Upper lobe of left lung (tissue), 6 donors: ENCODE data around the gene DEPDC5. TPM values are rescaled to one million over a fixed set of nuclear protein-coding genes. Genes with fewer than 3 reads are reported as not detected.
"Not testable (repeated sequence)": the region's sequence is repeated elsewhere in the genome, so short reads cannot be mapped to it uniquely, and the experiment has no call there.

Source experiments
- ATAC-seq, 2 donors: fragments of 200-7000 bp; cut with Tn5 transposase; one replicate each; pipeline ENCODE4 v1.9.1; 2022; ENCODE audit warnings: mild to moderate bottlenecking in 2 of 2, moderate library complexity in 2 of 2; ENCODE audit not compliant: low FRiP score in 2 of 2
- DNase-seq, 2 donors: peaks; one replicate each; pipeline ENCODE4 v3.0.0-alpha.2; 2019 to 2020
- H3K27ac ChIP-seq, 4 donors: fragments of 200-600 bp; sonication (generic); one replicate each; pipeline ENCODE4 v1.5.1; 2016 to 2019
- H3K27me3 ChIP-seq, 4 donors: fragments of 200-600 bp; sonication (generic); one replicate each; pipeline ENCODE4 v1.5.1; 2017 to 2019
- H3K36me3 ChIP-seq, 4 donors: fragments of 200-600 bp; sonication (generic); one replicate each; pipeline ENCODE4 v1.5.1; 2016 to 2019
- H3K4me1 ChIP-seq, 4 donors: fragments of 200-600 bp; sonication (generic); one replicate each; pipeline ENCODE4 v1.5.1; 2018 to 2019
- H3K4me3 ChIP-seq, 4 donors: fragments of 200-600 bp; sonication (generic); one replicate each; pipeline ENCODE4 v1.5.1; 2017 to 2019; ENCODE audit warnings: mild to moderate bottlenecking in 2 of 4, moderate library complexity in 1 of 4
- H3K9me3 ChIP-seq, 4 donors: fragments of 200-600 bp; sonication (generic); one replicate each; pipeline ENCODE4 v1.5.1; 2018 to 2019
- CTCF ChIP-seq, 6 experiments: fragments of 450-650 bp in 4 of 6; fragments of 200-600 bp in 2 of 6; sonication (generic) in 2 of 6; IDR thresholded peaks; one replicate each; pipeline ENCODE4 v1.5.1; 2016 to 2019; ENCODE audit warnings: antibody characterized with exemption in 6 of 6
- EP300 ChIP-seq, 4 donors: sonication (generic); formaldehyde crosslinking; IDR thresholded peaks; one replicate each; pipeline ENCODE4 v1.5.1; 2017; ENCODE audit warnings: antibody characterized with exemption in 4 of 4, control low read depth in 2 of 4
- POLR2A ChIP-seq, 4 donors: fragments of 450-650 bp; IDR thresholded peaks; one replicate each; pipeline ENCODE4 v1.5.1; 2016 to 2017; ENCODE audit warnings: antibody characterized with exemption in 4 of 4, mild to moderate bottlenecking in 2 of 4
- POLR2AphosphoS5 ChIP-seq, 2 donors: sonication (generic); formaldehyde crosslinking; IDR thresholded peaks; one replicate each; pipeline ENCODE4 v1.5.1; 2017; ENCODE audit warnings: antibody characterized with exemption in 2 of 2
- WGBS, 2 donors: methylation state at CpG; one replicate each; pipeline ENCODE4 v1.1.5; 2017 to 2018; 5-methylcytosine and 5-hydroxymethylcytosine counted together
- total RNA-seq, 6 donors: library from RNA; depleted of rRNA in 4 of 6; stranded (reverse); fragments of >200 nt in 4 of 6; gene quantifications; one replicate each; pipeline versions ENCODE4 v1.1.0 to v1.2.1, GENCODE V29; 2016 to 2021
- donor health status: DM: no; HTN: no; CAD: no; lungs with moderate emphysema.
- donor health status: DM: no; HTN: yes; CAD: no; lungs with severe emphysema.

Gene DEPDC5
- total RNA-seq, 6 donors from 2014 or later: 10.9 to 31.4 (median 24.4) TPM

- Histone ChIP-seq H3K4me1 (no peaks in the 10 kb centered on the region), H3K27ac (no peak overlapping the region), H3K9me3 (no peaks in the 10 kb centered on the region), H3K27me3 (no peaks in the 10 kb centered on the region), H3K36me3 (peaks cover 35 to 100% (median 86%) of the 10 kb centered on the region in 4 donors), H3K4me3 (no peak overlapping the region)
- no peak for ATAC-seq
- no peak for DNase-seq
- no peak for TF ChIP-seq POLR2AphosphoS5 (IDR thresholded peaks at IDR 0.05)
- no peak for TF ChIP-seq POLR2A (IDR thresholded peaks at IDR 0.05)
- TF ChIP-seq EP300 (IDR thresholded peaks at IDR 0.05): no peak
- TF ChIP-seq CTCF (IDR thresholded peaks at IDR 0.05): no peak
- WGBS, 2 donors: 94 to 97% methylated on average over 7 of the region's 7 CpGs
Measured at GRCh38 chr22:31802575-31802974, 48.8 kb downstream of the DEPDC5 start.

- H3K36me3 ChIP-seq: peaks cover 36 to 97% (median 71%) of the 10 kb centered on the region in 4 donors
- no peaks in the 10 kb centered on the region for H3K27me3 ChIP-seq
- WGBS, 2 donors: 83 to 87% methylated on average over 4 of the region's 4 CpGs
- H3K4me3 ChIP-seq: no peak overlapping the region
- no peak for ATAC-seq
- H3K9me3 ChIP-seq: no peaks in the 10 kb centered on the region
- no peak for TF ChIP-seq POLR2AphosphoS5 (IDR thresholded peaks at IDR 0.05)
- TF ChIP-seq POLR2A (IDR thresholded peaks at IDR 0.05): no peak
- DNase-seq: no peak
- H3K4me1 ChIP-seq: no peaks in the 10 kb centered on the region
- H3K27ac ChIP-seq: no peak overlapping the region
Measured at GRCh38 chr22:31806751-31807150, 52.9 kb downstream of the DEPDC5 start.

- TF ChIP-seq POLR2A (IDR thresholded peaks at IDR 0.05): no peak
- TF ChIP-seq POLR2AphosphoS5 (IDR thresholded peaks at IDR 0.05): no peak
- TF ChIP-seq EP300 (IDR thresholded peaks at IDR 0.05): no peak
- Histone ChIP-seq H3K27ac (no peak overlapping the region), H3K4me3 (no peak overlapping the region), H3K4me1 (no peaks in the 10 kb centered on the region), H3K27me3 (no peaks in the 10 kb centered on the region), H3K36me3 (peaks cover 23 to 96% (median 59%) of the 10 kb centered on the region in 4 donors), H3K9me3 (no peaks in the 10 kb centered on the region)
- WGBS, 2 donors: 81 to 83% methylated on average over 6 of the region's 6 CpGs
- DNase-seq (no peak), ATAC-seq (no peak)
Measured at GRCh38 chr22:31812977-31813605, 59.3 kb downstream of the DEPDC5 start.

- H3K9me3 ChIP-seq, H3K27me3 ChIP-seq, H3K4me3 ChIP-seq, H3K4me1 ChIP-seq, ATAC-seq, DNase-seq, H3K27ac ChIP-seq: not testable (repeated sequence)
- peaks cover 24 to 98% (median 64%) of the 10 kb centered on the region in 4 donors for H3K36me3 ChIP-seq
- 89 to 97% methylated on average over 7 of the region's 7 CpGs for WGBS, 2 donors
Measured at GRCh38 chr22:31813898-31814297, 60.1 kb downstream of the DEPDC5 start.

- Histone ChIP-seq H3K9me3 (no peaks in the 10 kb centered on the region), H3K27me3 (no peaks in the 10 kb centered on the region), H3K4me1 (no peaks in the 10 kb centered on the region), H3K4me3 (no peak overlapping the region), H3K27ac (no peak overlapping the region), H3K36me3 (peaks cover 31 to 98% (median 67%) of the 10 kb centered on the region in 4 donors)
- 94 to 97% methylated on average over 7 of the region's 7 CpGs for WGBS, 2 donors
- TF ChIP-seq CTCF (IDR thresholded peaks at IDR 0.05): no peak
- no peak for TF ChIP-seq EP300 (IDR thresholded peaks at IDR 0.05)
- TF ChIP-seq POLR2A (IDR thresholded peaks at IDR 0.05): no peak
- no peak for TF ChIP-seq POLR2AphosphoS5 (IDR thresholded peaks at IDR 0.05)
- DNase-seq (no peak), ATAC-seq (no peak)
Measured at GRCh38 chr22:31814942-31815341, 61.1 kb downstream of the DEPDC5 start.

GRCh38 chr22:31815383-31815814 is 61.6 kb downstream of the DEPDC5 start:
- H3K4me1 ChIP-seq, H3K4me3 ChIP-seq, H3K9me3 ChIP-seq, H3K27me3 ChIP-seq, ATAC-seq, H3K27ac ChIP-seq, DNase-seq: not testable (repeated sequence)
- 97 to 100% methylated on average over 4 of the region's 4 CpGs for WGBS, 2 donors
- H3K36me3 ChIP-seq: peaks cover 31 to 98% (median 69%) of the 10 kb centered on the region in 4 donors

- ATAC-seq: no peak
- WGBS, 2 donors: 94 to 96% methylated on average over 4 of the region's 4 CpGs
- Histone ChIP-seq H3K9me3 (no peaks in the 10 kb centered on the region), H3K36me3 (peaks cover 36 to 98% (median 70%) of the 10 kb centered on the region in 4 donors), H3K4me1 (no peaks in the 10 kb centered on the region), H3K27ac (no peak overlapping the region), H3K27me3 (no peaks in the 10 kb centered on the region), H3K4me3 (no peak overlapping the region)
- no peak for DNase-seq
- TF ChIP-seq POLR2A (IDR thresholded peaks at IDR 0.05): no peak
Measured at GRCh38 chr22:31816750-31817149, 62.9 kb downstream of the DEPDC5 start.
